OCI-LY1 (cell line): Measurements from ENCODE around the gene IMMP2L.

ENCODE experiments used
- CTCF ChIP-seq: fragments of 200-600 bp; sonication (generic), shearing (Covaris generic); IDR thresholded peaks from 2 replicates; pipeline ENCODE4 v1.5.1; 2017; ENCODE audit warnings: mild to moderate bottlenecking, antibody characterized with exemption, low read length, moderate library complexity, mixed read lengths
- EZH2 ChIP-seq: fragments of 200-600 bp; sonication (generic), shearing (Covaris generic); IDR thresholded peaks from 2 replicates; pipeline ENCODE4 v1.8.0; 2017; ENCODE audit warnings: borderline replicate concordance, mixed run types, mild to moderate bottlenecking, antibody characterized with exemption, low read length, moderate library complexity, mixed read lengths

DNA sequence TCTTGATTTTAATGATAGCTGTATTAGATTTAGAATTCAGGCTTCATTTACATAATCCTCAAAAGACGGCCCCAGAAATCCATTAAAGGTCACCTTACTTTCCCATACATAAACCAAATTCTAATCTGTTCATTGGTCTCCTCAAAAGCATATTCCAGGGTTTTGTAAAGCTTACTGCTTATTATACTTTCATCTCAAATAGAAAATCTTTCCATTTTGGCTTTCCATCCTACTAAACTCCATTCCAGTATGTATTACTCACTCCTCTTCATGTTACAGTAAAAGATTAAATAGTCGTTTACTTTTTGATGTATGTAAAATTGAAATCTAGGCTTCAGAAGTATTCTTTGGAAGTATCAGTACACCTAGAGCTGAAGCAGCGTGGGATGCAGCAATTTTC lies 614.9 kb downstream of the IMMP2L start:
- TF ChIP-seq CTCF (no peak), EZH2 (no peak)
